H9 (cell line): ENCODE results near the gene WIPF2. TPM values are rescaled to one million over a fixed set of nuclear protein-coding genes. Genes with fewer than 3 reads are reported as not detected.

ENCODE experiments used
- DNase-seq: peaks from one replicate; pipeline ENCODE4 v3.0.0-alpha.2; 2017
- H2AFZ ChIP-seq: one replicate; pipeline ENCODE4 v1.6.1; 2013; ENCODE audit warnings: mild to moderate bottlenecking, low read length, control low read depth, moderate library complexity
- H2AK5ac ChIP-seq: 2 replicates; pipeline ENCODE4 v1.6.1; 2013; ENCODE audit warnings: low read length, control low read depth, mixed read lengths; ENCODE audit not compliant: insufficient read length
- H2BK120ac ChIP-seq: one replicate; pipeline ENCODE4 v1.6.1; 2013; ENCODE audit warnings: low read depth, mild to moderate bottlenecking, low read length, control low read depth, inconsistent platforms; ENCODE audit not compliant: poor library complexity, severe bottlenecking
- H2BK12ac ChIP-seq: 2 replicates; pipeline ENCODE4 v1.6.1; 2013; ENCODE audit warnings: low read length, control low read depth, mixed read lengths, low read depth; ENCODE audit not compliant: insufficient read length
- H2BK15ac ChIP-seq: 2 replicates; pipeline ENCODE4 v1.6.1; 2013; ENCODE audit warnings: low read depth, low read length, control low read depth
- H2BK20ac ChIP-seq: one replicate; pipeline ENCODE4 v1.6.1; 2013; ENCODE audit warnings: low read depth, mild to moderate bottlenecking, low read length, control low read depth, inconsistent platforms; ENCODE audit not compliant: poor library complexity, severe bottlenecking
- H2BK5ac ChIP-seq: 2 replicates; pipeline ENCODE4 v1.6.1; 2013; ENCODE audit warnings: low read length, control low read depth, mixed read lengths; ENCODE audit not compliant: insufficient read length
- H3K14ac ChIP-seq: 2 replicates; pipeline ENCODE4 v1.6.1; 2013; ENCODE audit warnings: low read length, control low read depth; ENCODE audit not compliant: insufficient read depth
- H3K18ac ChIP-seq: 2 replicates; pipeline ENCODE4 v1.6.1; 2013; ENCODE audit warnings: low read depth, mild to moderate bottlenecking, mixed read lengths, low read length, control low read depth; ENCODE audit not compliant: insufficient read length
- H3K23ac ChIP-seq: 2 replicates; pipeline ENCODE4 v1.6.1; 2013; ENCODE audit warnings: low read length, control low read depth, mixed read lengths, low read depth; ENCODE audit not compliant: insufficient read length
- H3K23me2 ChIP-seq: 2 replicates; pipeline ENCODE4 v1.6.1; 2013; ENCODE audit warnings: low read depth, mild to moderate bottlenecking, mixed read lengths, low read length, control low read depth; ENCODE audit not compliant: insufficient read length, poor library complexity, severe bottlenecking
- H3K27ac ChIP-seq: 2 replicates; pipeline ENCODE4 v1.5.1; 2013; ENCODE audit warnings: low read length, control low read depth, mixed read lengths, low read depth; ENCODE audit not compliant: insufficient read length
- H3K27me3 ChIP-seq: 2 replicates; pipeline ENCODE4 v1.6.1; 2013; ENCODE audit warnings: low read length, control low read depth, inconsistent platforms; ENCODE audit not compliant: insufficient read depth
- H3K4ac ChIP-seq: 2 replicates; pipeline ENCODE4 v1.6.1; 2013; ENCODE audit warnings: low read depth, mild to moderate bottlenecking, control low read depth, inconsistent platforms, low read length, moderate library complexity
- H3K4me1 ChIP-seq: 2 replicates; pipeline ENCODE4 v1.6.1; 2013; ENCODE audit warnings: low read length, control low read depth, inconsistent platforms; ENCODE audit not compliant: insufficient read depth
- H3K4me2 ChIP-seq: 2 replicates; pipeline ENCODE4 v1.6.1; 2013; ENCODE audit warnings: low read length, control low read depth, mixed read lengths; ENCODE audit not compliant: insufficient read length, insufficient read depth
- H3K56ac ChIP-seq: 2 replicates; pipeline ENCODE4 v1.6.1; 2013; ENCODE audit warnings: low read depth, mild to moderate bottlenecking, mixed read lengths, low read length, control low read depth; ENCODE audit not compliant: insufficient read length
- H3K79me1 ChIP-seq: 2 replicates; pipeline ENCODE4 v1.6.1; 2013; ENCODE audit warnings: low read depth, mild to moderate bottlenecking, moderate library complexity, low read length, control low read depth, inconsistent platforms; ENCODE audit not compliant: insufficient read depth, poor library complexity, severe bottlenecking
- H3K79me2 ChIP-seq: 2 replicates; pipeline ENCODE4 v1.6.1; 2013; ENCODE audit warnings: low read length, control low read depth, inconsistent platforms; ENCODE audit not compliant: insufficient read depth
- H3K9ac ChIP-seq: 2 replicates; pipeline ENCODE4 v1.6.1; 2013; ENCODE audit warnings: low read length, control low read depth, mixed read lengths; ENCODE audit not compliant: insufficient read length; ENCODE audit errors: extremely low read depth
- H3K9me3 ChIP-seq: one replicate; pipeline ENCODE4 v1.6.1; 2013; ENCODE audit warnings: low read depth, low read length, inconsistent platforms; ENCODE audit not compliant: control insufficient read depth
- H3T11ph ChIP-seq: one replicate; pipeline ENCODE4 v1.6.1; 2013; ENCODE audit warnings: mild to moderate bottlenecking, low read length, control low read depth, inconsistent platforms
- H4K20me1 ChIP-seq: one replicate; pipeline ENCODE4 v1.6.1; 2013; ENCODE audit not compliant: control insufficient read depth, insufficient read length, insufficient read depth
- H4K5ac ChIP-seq: 2 replicates; pipeline ENCODE4 v1.6.1; 2013; ENCODE audit warnings: low read depth, mild to moderate bottlenecking, mixed read lengths, low read length, control low read depth; ENCODE audit not compliant: insufficient read length
- H4K8ac ChIP-seq: replicated peaks from 2 replicates; pipeline ENCODE4 v1.6.1; 2013; ENCODE audit warnings: low read length, control low read depth, mixed read lengths, low read depth; ENCODE audit not compliant: insufficient read length
- H4K91ac ChIP-seq: 2 replicates; pipeline ENCODE4 v1.6.1; 2013; ENCODE audit warnings: low read depth, mild to moderate bottlenecking, moderate library complexity, mixed read lengths, low read length, control low read depth; ENCODE audit not compliant: insufficient read length
- H3K27ac Mint-ChIP-seq, 3 experiments: 2 replicates in 2 of 3; 3 replicates in 1 of 3; pipeline ENCODE4 v1.8.0; 2020 to 2021; ENCODE audit warnings: mixed read lengths in 3 of 3, mild to moderate bottlenecking in 1 of 3, moderate library complexity in 1 of 3
- H3K27me3 Mint-ChIP-seq: 2 replicates; pipeline ENCODE4 v1.8.0; 2021; ENCODE audit warnings: low read depth, mild to moderate bottlenecking, moderate library complexity, mixed read lengths
- H3K36me3 Mint-ChIP-seq, 3 experiments: 2 replicates in 2 of 3; 3 replicates in 1 of 3; pipeline ENCODE4 v1.8.0; 2020 to 2021; ENCODE audit warnings: low read depth in 3 of 3, mixed read lengths in 3 of 3; ENCODE audit not compliant: insufficient read depth in 1 of 3
- H3K4me1 Mint-ChIP-seq, 2 experiments: 2 replicates each; pipeline ENCODE4 v1.8.0; 2020; ENCODE audit warnings: mixed read lengths in 2 of 2
- H3K4me3 Mint-ChIP-seq, 2 experiments: 2 replicates in 1 of 2; 3 replicates in 1 of 2; pipeline ENCODE4 v1.8.0; 2020 to 2021; ENCODE audit warnings: mild to moderate bottlenecking in 2 of 2, mixed read lengths in 2 of 2, moderate library complexity in 1 of 2
- H3K9me3 Mint-ChIP-seq, 2 experiments: 2 replicates in 1 of 2; 3 replicates in 1 of 2; pipeline ENCODE4 v1.8.0; 2020; ENCODE audit warnings: mild to moderate bottlenecking in 2 of 2, mixed read lengths in 2 of 2, moderate library complexity in 1 of 2
- WGBS: extraction: QIAGEN DNeasy Blood & Tissue Kit; methylation state at CpG from one replicate; pipeline ENCODE4 v1.1.7; 2013; ENCODE audit warnings: missing lambda C conversion rate, low lambda C conversion rate, mixed read lengths; ENCODE audit not compliant: insufficient read length; ENCODE audit errors: extremely low coverage; 5-methylcytosine and 5-hydroxymethylcytosine counted together
- total RNA-seq: library from RNA; stranded (reverse); gene quantifications from 2 replicates; pipeline ENCODE4 v1.2.1, GENCODE V29; 2021
- TF ChIP-seq, protein P1 (sequence below): fragments of 200-600 bp; sonication (generic); conservative IDR thresholded peaks from 3 replicates; pipeline ENCODE4 v1.8.0; 2021; ENCODE audit warnings: antibody characterized with exemption, mild to moderate bottlenecking

The WIPF2 gene
- total RNA-seq, 1 experiment from 2014 or later: 24.2 TPM

- Histone ChIP-seq H3K79me2 (no peaks in the 10 kb centered on the region), H2BK20ac (no peak overlapping the region), H3K27me3 (no peaks in the 10 kb centered on the region), H3K27ac (no peak overlapping the region), H4K91ac (no peak overlapping the region), H3K23ac (no peak overlapping the region), H3K79me1 (no peaks in the 10 kb centered on the region), H2BK5ac (no peak overlapping the region), H2AFZ (no peak overlapping the region), H4K8ac (no peak overlapping the region), H3K23me2 (peaks cover 6% of the 10 kb centered on the region), H3K9me3 (no peaks in the 10 kb centered on the region), H3K18ac (no peak overlapping the region), H3K4me1 (peaks cover 16% of the 10 kb centered on the region; the same call in 1 of the 2 replicates), H2AK5ac (no peak overlapping the region), H3K14ac (0 out of 2 replicates have a peak overlapping the region, but pooled peaks have one; percentile 11), H3K4ac (no peak overlapping the region), H2BK120ac (no peak overlapping the region), H4K20me1 (no peaks in the 10 kb centered on the region), H3K9ac (no peak overlapping the region), H3K56ac (no peak overlapping the region), H4K5ac (no peak overlapping the region), H3T11ph (no peak overlapping the region), H2BK15ac (no peak overlapping the region), H3K4me2 (no peak overlapping the region), H2BK12ac (no peak overlapping the region)
- Mint-ChIP-seq H3K36me3 (peaks cover 17 to 34% (median 22%) of the 10 kb centered on the region in 3 experiments; a peak in 6 of 7 replicates), H3K9me3 (no peaks in the 10 kb centered on the region), H3K4me1 (peaks cover 17 to 21% of the 10 kb centered on the region in 2 experiments), H3K27ac (no peak overlapping the region), H3K27me3 (peaks cover 17% of the 10 kb centered on the region), H3K4me3 (no peak overlapping the region)
- no peak for DNase-seq
- TF ChIP-seq, protein P1, sequence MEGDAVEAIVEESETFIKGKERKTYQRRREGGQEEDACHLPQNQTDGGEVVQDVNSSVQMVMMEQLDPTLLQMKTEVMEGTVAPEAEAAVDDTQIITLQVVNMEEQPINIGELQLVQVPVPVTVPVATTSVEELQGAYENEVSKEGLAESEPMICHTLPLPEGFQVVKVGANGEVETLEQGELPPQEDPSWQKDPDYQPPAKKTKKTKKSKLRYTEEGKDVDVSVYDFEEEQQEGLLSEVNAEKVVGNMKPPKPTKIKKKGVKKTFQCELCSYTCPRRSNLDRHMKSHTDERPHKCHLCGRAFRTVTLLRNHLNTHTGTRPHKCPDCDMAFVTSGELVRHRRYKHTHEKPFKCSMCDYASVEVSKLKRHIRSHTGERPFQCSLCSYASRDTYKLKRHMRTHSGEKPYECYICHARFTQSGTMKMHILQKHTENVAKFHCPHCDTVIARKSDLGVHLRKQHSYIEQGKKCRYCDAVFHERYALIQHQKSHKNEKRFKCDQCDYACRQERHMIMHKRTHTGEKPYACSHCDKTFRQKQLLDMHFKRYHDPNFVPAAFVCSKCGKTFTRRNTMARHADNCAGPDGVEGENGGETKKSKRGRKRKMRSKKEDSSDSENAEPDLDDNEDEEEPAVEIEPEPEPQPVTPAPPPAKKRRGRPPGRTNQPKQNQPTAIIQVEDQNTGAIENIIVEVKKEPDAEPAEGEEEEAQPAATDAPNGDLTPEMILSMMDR: no peak
- WGBS: no CpG with 5 or more reads among the region's 10 CpGs
Observed at GRCh38 chr17:40307001-40307730, 88.1 kb downstream of the WIPF2 start.
